IMR-90 (cell line): ENCODE measurements around the gene ZFYVE28. TPM values are rescaled to one million over a fixed set of nuclear protein-coding genes. Genes with fewer than 3 reads are reported as not detected.

Source experiments
- ATAC-seq: fragments of 200-7000 bp; cut with Tn5 transposase; 2 replicates; pipeline ENCODE4 v1.9.1; 2020; ENCODE audit warnings: low read depth, mild to moderate bottlenecking, moderate library complexity
- BruUV-seq: library from RNA; stranded (reverse); fragments of 400-500 nt; replicated peaks from 2 replicates; lab custom pipeline; 2021; lab: Mats Ljungman, UMichigan
- CTCF ChIA-PET: fragments of 300-600 bp; formaldehyde crosslinking; extraction: SDS; loops from one replicate; lab custom pipeline; 2021; ENCODE audit warnings: antibody characterized with exemption; lab: Yijun Ruan, JAX
- POLR2A ChIA-PET: fragments of 300-600 bp; sonication (Branson Sonifier 250); formaldehyde crosslinking; loops from one replicate; lab custom pipeline; 2022; ENCODE audit warnings: antibody characterized with exemption; ENCODE audit not compliant: unreplicated experiment; lab: Charles Lee
- DNase-seq: peaks from one replicate; pipeline ENCODE4 v3.0.0; 2013
- H2AFZ ChIP-seq: replicated peaks from 2 replicates; pipeline ENCODE3; 2013; ENCODE audit warnings: low read length, mild to moderate bottlenecking; ENCODE audit not compliant: poor library complexity
- H2AK5ac ChIP-seq: 2 replicates; pipeline ENCODE4 v1.6.1; 2013; ENCODE audit warnings: low read depth, low read length, inconsistent platforms
- H2AK9ac ChIP-seq: replicated peaks from 2 replicates; pipeline ENCODE3; 2013; ENCODE audit warnings: mild to moderate bottlenecking, low read depth, low read length, moderate library complexity; ENCODE audit not compliant: poor library complexity
- H2BK120ac ChIP-seq: 2 replicates; pipeline ENCODE4 v1.6.1; 2013; ENCODE audit warnings: low read depth, low read length, inconsistent platforms
- H2BK15ac ChIP-seq: 3 replicates; pipeline ENCODE4 v1.6.1; 2013; ENCODE audit warnings: low read depth, low read length, inconsistent platforms
- H2BK20ac ChIP-seq: 2 replicates; pipeline ENCODE4 v1.6.1; 2013; ENCODE audit warnings: low read depth, mild to moderate bottlenecking, inconsistent platforms, low read length, moderate library complexity
- H2BK5ac ChIP-seq: 2 replicates; pipeline ENCODE4 v1.6.1; 2013; ENCODE audit warnings: mild to moderate bottlenecking, low read depth, low read length, inconsistent platforms; ENCODE audit not compliant: poor library complexity, severe bottlenecking
- H3K14ac ChIP-seq: replicated peaks from 2 replicates; pipeline ENCODE4 v1.6.1; 2013; ENCODE audit warnings: low read depth, low read length, inconsistent platforms
- H3K18ac ChIP-seq: 2 replicates; pipeline ENCODE4 v1.6.1; 2013; ENCODE audit warnings: low read depth, low read length, control low read depth
- H3K23ac ChIP-seq: 2 replicates; pipeline ENCODE4 v1.6.1; 2013; ENCODE audit warnings: low read depth, low read length, inconsistent platforms
- H3K27ac ChIP-seq: 2 replicates; pipeline ENCODE4 v1.5.1; 2013; ENCODE audit warnings: mild to moderate bottlenecking, control low read depth, low read length; ENCODE audit not compliant: insufficient read depth
- H3K27me3 ChIP-seq: 2 replicates; pipeline ENCODE4 v1.6.1; 2013; ENCODE audit warnings: low read length; ENCODE audit not compliant: control insufficient read depth, insufficient read depth
- H3K36me3 ChIP-seq: 2 replicates; pipeline ENCODE4 v1.6.1; 2013; ENCODE audit warnings: low read length, mixed read lengths; ENCODE audit not compliant: control insufficient read depth, insufficient read depth
- H3K4ac ChIP-seq: 2 replicates; pipeline ENCODE4 v1.6.1; 2013; ENCODE audit warnings: low read depth, low read length, inconsistent platforms
- H3K4me1 ChIP-seq: 2 replicates; pipeline ENCODE4 v1.6.1; 2013; ENCODE audit warnings: low read length, mixed read lengths; ENCODE audit not compliant: control insufficient read depth, insufficient read depth
- H3K4me2 ChIP-seq: 2 replicates; pipeline ENCODE4 v1.6.1; 2013; ENCODE audit warnings: low read depth, mild to moderate bottlenecking, control low read depth, low read length, moderate library complexity
- H3K4me3 ChIP-seq: 2 replicates; pipeline ENCODE4 v1.5.1; 2013; ENCODE audit warnings: low read depth, mild to moderate bottlenecking, control low read depth, low read length, moderate library complexity; ENCODE audit not compliant: insufficient read depth
- H3K56ac ChIP-seq: 2 replicates; pipeline ENCODE4 v1.6.1; 2013; ENCODE audit warnings: low read length, inconsistent platforms; ENCODE audit not compliant: insufficient read depth; ENCODE audit errors: extremely low read depth
- H3K79me1 ChIP-seq, 2 experiments: 2 replicates each; pipeline ENCODE4 v1.6.1; 2013; ENCODE audit warnings: low read length in 2 of 2, inconsistent platforms in 1 of 2, low read depth in 1 of 2
- H3K9ac ChIP-seq: 2 replicates; pipeline ENCODE4 v1.6.1; 2013; ENCODE audit warnings: low read depth, low read length, control low read depth
- H3K9me1 ChIP-seq: 2 replicates; pipeline ENCODE4 v1.6.1; 2013; ENCODE audit warnings: low read length, inconsistent platforms; ENCODE audit not compliant: insufficient read depth
- H3K9me3 ChIP-seq: 2 replicates; pipeline ENCODE4 v1.6.1; 2013; ENCODE audit warnings: low read length; ENCODE audit not compliant: control insufficient read depth, insufficient read depth
- H4K20me1 ChIP-seq: 2 replicates; pipeline ENCODE4 v1.6.1; 2013; ENCODE audit warnings: low read length, inconsistent platforms; ENCODE audit not compliant: insufficient read depth
- H4K5ac ChIP-seq: 2 replicates; pipeline ENCODE4 v1.6.1; 2013; ENCODE audit warnings: mild to moderate bottlenecking, low read depth, low read length, control low read depth
- H4K8ac ChIP-seq, 2 experiments: 2 replicates each; pipeline ENCODE4 v1.6.1; 2013; ENCODE audit warnings: low read depth in 2 of 2, low read length in 2 of 2, control low read depth in 1 of 2, inconsistent platforms in 1 of 2
- H4K91ac ChIP-seq: 2 replicates; pipeline ENCODE4 v1.6.1; 2013; ENCODE audit warnings: low read depth, low read length, inconsistent platforms; ENCODE audit not compliant: insufficient read depth
- CEBPB ChIP-seq: IDR thresholded peaks from 2 replicates; pipeline ENCODE4 v1.6.1; 2012; ENCODE audit warnings: low read depth, low read length, improper control_type of control experiment
- CHD1 ChIP-seq: IDR thresholded peaks from 2 replicates; pipeline ENCODE4 v1.6.1; 2012; ENCODE audit warnings: low read depth, low read length, improper control_type of control experiment
- CTCF ChIP-seq: conservative IDR thresholded peaks from 2 replicates; pipeline ENCODE4 v1.5.1; 2012; ENCODE audit warnings: mild to moderate bottlenecking, low read depth, low read length, improper control_type of control experiment
- FOS ChIP-seq: fragments of 150-350 bp; IDR thresholded peaks from 2 replicates; pipeline ENCODE4 v1.6.1; 2016; ENCODE audit warnings: low read depth, low read length
- MAFK ChIP-seq: IDR thresholded peaks from 2 replicates; pipeline ENCODE4 v1.6.1; 2012; ENCODE audit warnings: low read depth, low read length, improper control_type of control experiment
- MXI1 ChIP-seq: IDR thresholded peaks from 2 replicates; pipeline ENCODE4 v1.6.1; 2012; ENCODE audit warnings: low read depth, mild to moderate bottlenecking, low read length, moderate library complexity, borderline replicate concordance
- NFE2L2 ChIP-seq: fragments of 150-350 bp; IDR thresholded peaks from 2 replicates; pipeline ENCODE4 v1.6.1; 2016; ENCODE audit warnings: low read depth, mild to moderate bottlenecking, low read length
- POLR2A ChIP-seq: IDR thresholded peaks from 2 replicates; pipeline ENCODE4 v1.6.1; 2012; ENCODE audit warnings: mild to moderate bottlenecking, low read depth, low read length
- RFX5 ChIP-seq: IDR thresholded peaks from 2 replicates; pipeline ENCODE4 v1.8.0; 2012; ENCODE audit warnings: low read depth, mild to moderate bottlenecking, low read length, moderate library complexity
- SMC3 ChIP-seq: fragments of 150-350 bp; IDR thresholded peaks from 2 replicates; pipeline ENCODE4 v1.6.1; 2016; ENCODE audit warnings: low read depth, mild to moderate bottlenecking, antibody characterized with exemption, low read length, moderate library complexity
- WGBS, 2 experiments: methylation state at CpG; one replicate each; pipeline versions ENCODE4 v1.1.5 to v1.1.7; 2013; ENCODE audit warnings: missing lambda C conversion rate in 2 of 2; ENCODE audit not compliant: insufficient read length in 1 of 2; ENCODE audit errors: extremely low coverage in 2 of 2; 5-methylcytosine and 5-hydroxymethylcytosine counted together
- dilution Hi-C: fragments of 300-500 bp; cut with HindIII; formaldehyde crosslinking; loops from one replicate; pipeline ENCODE4 v1.14.3; 2018; ENCODE audit warnings: low sequenced_read_pairs; ENCODE audit not compliant: unreplicated experiment
- in situ Hi-C: fragments of 300-500 bp; cut with MboI; formaldehyde crosslinking; loops from 3 replicates; pipeline ENCODE4 v1.14.3; 2019; ENCODE audit warnings: low sequenced_read_pairs, inconsistent platforms, mixed read lengths
- intact Hi-C: fragments of 100-400 bp; cut with micrococcal nuclease; formaldehyde crosslinking; loops from 2 replicates; pipeline ENCODE4 v1.10.0; 2022
- polyA plus RNA-seq, 3 experiments: library from polyadenylated mRNA; depleted of rRNA; stranded (reverse); fragments of >200 nt; gene quantifications; 2 replicates each; pipeline ENCODE4 v1.2.3, GENCODE V29; 2012; ENCODE audit warnings: low replicate concordance in 1 of 3
- total RNA-seq: library from RNA; depleted of rRNA; stranded (reverse); fragments of >200 nt; gene quantifications from 2 replicates; pipeline ENCODE4 v1.2.3, GENCODE V29; 2012
- TF ChIP-seq, protein P1 (sequence below): fragments of 150-350 bp; IDR thresholded peaks from 2 replicates; pipeline ENCODE4 v1.6.1; 2016; ENCODE audit warnings: low read depth, mild to moderate bottlenecking, low read length, moderate library complexity, borderline replicate concordance

The ZFYVE28 gene
- total and polyA plus RNA-seq, 2 of the 4 experiments (the other 2 are of a cell fraction) = 0.36 to 1.2 TPM

DNA sequence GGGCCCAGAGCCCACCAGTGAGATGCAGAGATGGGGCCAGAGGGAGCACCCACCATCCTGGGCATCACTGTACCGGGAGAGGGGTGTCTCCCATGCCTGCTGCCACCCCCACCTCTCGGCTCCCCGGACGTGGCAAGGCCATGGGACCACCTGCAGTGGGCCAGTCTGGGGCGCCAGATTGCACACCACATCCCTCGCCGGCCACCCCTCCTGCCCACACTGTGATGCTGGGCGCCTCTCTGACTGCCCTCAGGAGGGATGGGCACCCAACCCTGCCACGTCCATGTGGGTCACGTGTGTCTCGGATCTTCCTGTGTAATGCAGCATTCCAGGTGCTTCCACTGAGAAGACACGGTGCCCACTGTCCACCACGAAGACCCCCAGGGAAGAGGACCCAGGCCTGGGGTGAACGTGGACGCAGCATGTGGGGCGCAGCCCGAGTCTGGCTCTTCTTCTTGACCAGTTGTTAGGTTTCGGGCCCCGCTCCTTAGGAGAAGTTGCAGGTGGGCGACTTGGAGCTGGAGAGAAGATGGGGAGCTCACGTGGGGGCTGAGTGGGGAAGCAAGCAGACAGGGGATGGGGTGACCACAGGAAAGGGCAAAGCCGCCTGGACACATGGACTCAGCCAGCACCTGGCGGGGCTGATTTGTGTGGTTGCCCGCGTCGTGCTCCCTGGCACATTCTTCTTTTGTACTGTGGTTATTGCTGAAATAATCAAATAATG lies 47.7 kb downstream of the ZFYVE28 start:
- H3K23ac ChIP-seq = no peak overlapping the region
- H2BK15ac ChIP-seq = no peak overlapping the region
- dilution Hi-C loops = no loop called here
- H3K18ac ChIP-seq = no peak overlapping the region
- no peak overlapping the region for H4K8ac ChIP-seq
- no peaks in the 10 kb centered on the region for H3K36me3 ChIP-seq
- H2AK9ac ChIP-seq = no peak overlapping the region
- DNase-seq (no peak), ATAC-seq (no peak)
- H4K20me1 ChIP-seq = no peaks in the 10 kb centered on the region
- ChIA-PET POLR2A (no interaction called here), CTCF (no interaction called here)
- peaks cover 34% of the 10 kb centered on the region for H3K27me3 ChIP-seq
- WGBS, 2 experiments = 79% methylated on average over 10 of the region's 26 CpGs; no CpG with 5 or more reads in 1 of the 2 experiments
- H2BK120ac ChIP-seq = no peak overlapping the region
- no peak overlapping the region for H3K56ac ChIP-seq
- no peak overlapping the region for H3K27ac ChIP-seq
- no peak for TF ChIP-seq NFE2L2
- no peak for TF ChIP-seq RFX5
- no peak for TF ChIP-seq CTCF
- TF ChIP-seq CEBPB = no peak
- TF ChIP-seq FOS = no peak
- no peak for TF ChIP-seq POLR2A
- TF ChIP-seq, protein P1, sequence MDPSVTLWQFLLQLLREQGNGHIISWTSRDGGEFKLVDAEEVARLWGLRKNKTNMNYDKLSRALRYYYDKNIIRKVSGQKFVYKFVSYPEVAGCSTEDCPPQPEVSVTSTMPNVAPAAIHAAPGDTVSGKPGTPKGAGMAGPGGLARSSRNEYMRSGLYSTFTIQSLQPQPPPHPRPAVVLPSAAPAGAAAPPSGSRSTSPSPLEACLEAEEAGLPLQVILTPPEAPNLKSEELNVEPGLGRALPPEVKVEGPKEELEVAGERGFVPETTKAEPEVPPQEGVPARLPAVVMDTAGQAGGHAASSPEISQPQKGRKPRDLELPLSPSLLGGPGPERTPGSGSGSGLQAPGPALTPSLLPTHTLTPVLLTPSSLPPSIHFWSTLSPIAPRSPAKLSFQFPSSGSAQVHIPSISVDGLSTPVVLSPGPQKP = no peak
- TF ChIP-seq CHD1 = no peak
- no peak for TF ChIP-seq MAFK
- no peak for TF ChIP-seq MXI1
- TF ChIP-seq SMC3 = no peak
- H3K4me2 ChIP-seq = no peak overlapping the region
- H2BK5ac ChIP-seq = no peak overlapping the region
- H3K79me1 ChIP-seq = no peaks in the 10 kb centered on the region
- no peaks in the 10 kb centered on the region for H3K4me1 ChIP-seq
- intact Hi-C loops = no loop called here
- no peaks in the 10 kb centered on the region for H3K9me1 ChIP-seq
- no peak overlapping the region for H4K91ac ChIP-seq
- BruUV-seq = no TSS peak
- H3K4me3 ChIP-seq = no peak overlapping the region
- H2AK5ac ChIP-seq = no peak overlapping the region
- peaks cover 9% of the 10 kb centered on the region; the same call in 1 of the 2 replicates for H3K9me3 ChIP-seq
- no peak overlapping the region for H3K9ac ChIP-seq
- no peak overlapping the region for H3K4ac ChIP-seq
- no peak overlapping the region for H4K5ac ChIP-seq
- no peak overlapping the region for H2AFZ ChIP-seq
- no peak overlapping the region for H2BK20ac ChIP-seq
- in situ Hi-C loops = no loop called here
- no peak overlapping the region for H3K14ac ChIP-seq
